Measurements from ENCODE around the gene NME7. TPM values are rescaled to one million over a fixed set of nuclear protein-coding genes. Genes with fewer than 3 reads are reported as not detected.

The NME7 gene
- total and polyA plus RNA-seq, 7 donors: 4.4 to 39.9 (median 20.1) TPM

DNA sequence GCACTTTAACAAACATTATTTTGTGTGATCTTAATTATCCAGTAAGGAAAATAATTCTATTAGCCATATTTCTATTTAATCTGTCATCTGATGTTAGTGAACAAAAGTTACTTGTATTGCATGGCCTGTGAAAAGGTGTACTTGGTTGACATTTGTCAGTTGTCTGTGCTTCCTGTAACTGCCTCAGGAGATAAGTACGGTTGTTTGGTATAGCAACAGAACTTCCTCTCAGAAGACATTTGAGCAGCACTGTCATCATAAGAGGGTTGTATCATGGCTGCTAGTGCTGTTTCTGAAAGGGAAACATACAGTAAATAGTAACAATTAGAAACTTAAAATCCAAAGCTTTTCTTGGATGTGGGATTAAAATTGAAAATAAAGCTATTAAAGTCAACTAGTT, 3.8 kb upstream of the NME7 start:
- Histone ChIP-seq H3K4me3 (no peak overlapping the region), H3K36me3 (peaks cover 0 to 48% (median 2%) of the 10 kb centered on the region in 4 donors), H3K27me3 (no peaks in the 10 kb centered on the region), H3K27ac (no peak overlapping the region), H3K4me1 (peaks cover 2 to 26% (median 22%) of the 10 kb centered on the region in 4 donors), H3K9me3 (no peaks in the 10 kb centered on the region)
- TF ChIP-seq POLR2AphosphoS5 (IDR thresholded peaks at IDR 0.05) (no peak), POLR2A (IDR thresholded peaks at IDR 0.05) (no peak), EP300 (IDR thresholded peaks at IDR 0.05) (no peak)
- TF ChIP-seq, protein P1, sequence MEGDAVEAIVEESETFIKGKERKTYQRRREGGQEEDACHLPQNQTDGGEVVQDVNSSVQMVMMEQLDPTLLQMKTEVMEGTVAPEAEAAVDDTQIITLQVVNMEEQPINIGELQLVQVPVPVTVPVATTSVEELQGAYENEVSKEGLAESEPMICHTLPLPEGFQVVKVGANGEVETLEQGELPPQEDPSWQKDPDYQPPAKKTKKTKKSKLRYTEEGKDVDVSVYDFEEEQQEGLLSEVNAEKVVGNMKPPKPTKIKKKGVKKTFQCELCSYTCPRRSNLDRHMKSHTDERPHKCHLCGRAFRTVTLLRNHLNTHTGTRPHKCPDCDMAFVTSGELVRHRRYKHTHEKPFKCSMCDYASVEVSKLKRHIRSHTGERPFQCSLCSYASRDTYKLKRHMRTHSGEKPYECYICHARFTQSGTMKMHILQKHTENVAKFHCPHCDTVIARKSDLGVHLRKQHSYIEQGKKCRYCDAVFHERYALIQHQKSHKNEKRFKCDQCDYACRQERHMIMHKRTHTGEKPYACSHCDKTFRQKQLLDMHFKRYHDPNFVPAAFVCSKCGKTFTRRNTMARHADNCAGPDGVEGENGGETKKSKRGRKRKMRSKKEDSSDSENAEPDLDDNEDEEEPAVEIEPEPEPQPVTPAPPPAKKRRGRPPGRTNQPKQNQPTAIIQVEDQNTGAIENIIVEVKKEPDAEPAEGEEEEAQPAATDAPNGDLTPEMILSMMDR (IDR thresholded peaks at IDR 0.05): no peak
- intact Hi-C loops (cut with DNase I): no loop called here
- no peak for DNase-seq
- WGBS, 2 donors: 40 to 87% methylated on average over 1 of the region's 1 CpG

DNA sequence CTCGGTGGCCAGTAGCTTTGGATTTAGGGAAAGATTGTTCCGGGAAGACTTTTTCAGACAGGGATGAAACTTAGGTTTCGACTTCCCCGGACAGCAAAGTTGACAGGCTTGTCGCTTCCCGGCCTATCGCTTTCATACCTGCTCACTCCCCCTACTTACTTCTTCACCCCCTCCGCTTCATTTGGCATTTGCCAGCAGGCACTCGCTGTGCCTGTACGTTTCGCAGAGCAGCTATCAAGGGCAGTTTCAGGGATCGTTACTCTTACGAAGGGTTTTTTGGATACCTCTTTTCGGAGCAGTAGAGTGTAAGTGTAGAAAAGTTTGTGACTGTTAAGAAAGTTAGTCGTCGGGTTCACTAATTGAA, 791 bp upstream of the NME7 start:
- H3K27ac ChIP-seq: peak overlapping the region; percentile 78 to 83 (median 82)
- WGBS, 2 donors: 0% methylated on average over 16 of the region's 16 CpGs
- H3K4me1 ChIP-seq: peaks cover 2 to 33% (median 26%) of the 10 kb centered on the region in 4 donors
- intact Hi-C loops (cut with DNase I): loop anchor here (5.0 kb wide), 3 partner anchors 119 to 1026 kb away; partner anchors contain the start of gene SLC19A2
- peak overlapping the region; percentile 59 to 72 (median 66) for H3K4me3 ChIP-seq
- H3K36me3 ChIP-seq: peaks cover 0 to 39% (median 2%) of the 10 kb centered on the region in 4 donors
- no peaks in the 10 kb centered on the region for H3K27me3 ChIP-seq
- TF ChIP-seq POLR2A (IDR thresholded peaks at IDR 0.05) (no peak), POLR2AphosphoS5 (IDR thresholded peaks at IDR 0.05) (no peak)
- DNase-seq: no peak
- no peaks in the 10 kb centered on the region for H3K9me3 ChIP-seq

DNA sequence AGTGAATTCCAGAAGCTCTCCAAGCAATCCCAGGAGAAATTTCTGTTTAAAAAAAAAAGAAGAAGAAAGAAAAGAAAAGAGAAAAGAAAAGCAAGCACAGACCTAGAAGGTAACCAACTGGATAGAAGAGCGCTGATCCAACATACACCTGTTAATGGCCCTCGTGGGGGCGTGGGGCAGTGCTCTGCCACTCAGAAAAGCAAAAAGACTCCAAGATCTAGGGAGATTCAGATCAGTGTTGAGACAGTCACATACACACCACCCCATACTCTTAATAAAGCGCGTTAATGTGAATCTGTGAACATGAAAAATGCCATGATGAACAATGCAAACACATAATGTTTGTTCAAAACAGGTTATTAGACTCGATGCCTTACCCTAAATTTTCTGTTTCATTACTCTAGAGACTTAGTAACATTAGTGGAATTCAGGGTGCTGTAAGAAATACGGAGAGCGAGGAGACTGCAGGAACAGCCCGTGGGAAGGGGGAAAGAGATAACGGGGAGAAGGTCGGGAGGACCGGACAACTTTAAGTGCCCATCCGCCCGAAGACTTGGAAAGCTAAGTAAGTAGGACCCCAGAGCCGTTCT, 406 bp downstream of the NME7 start:
- peak overlapping the region; percentile 59 to 72 (median 66) for H3K4me3 ChIP-seq
- DNase-seq: no peak
- peaks cover 0 to 27% (median 2%) of the 10 kb centered on the region in 4 donors for H3K36me3 ChIP-seq
- no peaks in the 10 kb centered on the region for H3K9me3 ChIP-seq
- H3K4me1 ChIP-seq: peaks cover 2 to 33% (median 26%) of the 10 kb centered on the region in 4 donors
- intact Hi-C loops (cut with DNase I): loop anchor here (5.0 kb wide), 3 partner anchors 120 to 1025 kb away; partner anchors contain the start of gene SLC19A2
- TF ChIP-seq EP300 (IDR thresholded peaks at IDR 0.05): no peak
- no peak for TF ChIP-seq POLR2AphosphoS5 (IDR thresholded peaks at IDR 0.05)
- TF ChIP-seq POLR2A (IDR thresholded peaks at IDR 0.05): no peak
- TF ChIP-seq, protein P1 (IDR thresholded peaks at IDR 0.05): no peak
- peak overlapping the region; percentile 78 to 83 (median 82) for H3K27ac ChIP-seq
- no peaks in the 10 kb centered on the region for H3K27me3 ChIP-seq
- WGBS, 2 donors: 8 to 12% methylated on average over 15 of the region's 15 CpGs

DNA sequence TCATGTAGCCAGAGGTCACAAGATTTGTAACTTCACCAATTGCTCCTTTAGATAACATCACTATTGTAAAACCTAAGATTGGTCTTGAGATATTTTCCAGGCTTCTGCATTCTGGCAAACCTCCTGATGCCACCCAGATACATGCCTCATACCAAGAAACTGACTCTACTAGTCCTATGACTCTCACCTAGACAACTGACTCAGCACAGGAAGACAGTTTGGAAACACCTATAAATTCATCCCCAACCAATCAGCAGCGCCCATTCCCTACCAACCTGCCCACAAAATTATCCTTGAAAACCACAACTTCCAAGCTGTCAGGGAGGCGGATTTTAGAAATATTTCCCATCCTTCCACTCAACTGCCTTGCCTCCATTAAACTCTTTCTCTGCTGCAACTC, 2.6 kb downstream of the NME7 start:
- Histone ChIP-seq H3K9me3 (no peaks in the 10 kb centered on the region), H3K27me3 (no peaks in the 10 kb centered on the region), H3K36me3 (peaks cover 0 to 4% (median 1%) of the 10 kb centered on the region in 4 donors), H3K4me3 (no peak overlapping the region), H3K4me1 (peaks cover 2 to 32% (median 23%) of the 10 kb centered on the region in 4 donors), H3K27ac (no peak overlapping the region)
- TF ChIP-seq POLR2AphosphoS5 (IDR thresholded peaks at IDR 0.05) (no peak), EP300 (IDR thresholded peaks at IDR 0.05) (no peak), POLR2A (IDR thresholded peaks at IDR 0.05) (no peak)
- TF ChIP-seq, protein P1 (IDR thresholded peaks at IDR 0.05): no peak
- WGBS, 2 donors: 96% methylated on average over 2 of the region's 2 CpGs
- intact Hi-C loops (cut with DNase I): loop anchor here (5.0 kb wide), 3 partner anchors 122 to 1023 kb away; partner anchors contain the start of gene SLC19A2
- no peak for DNase-seq

DNA sequence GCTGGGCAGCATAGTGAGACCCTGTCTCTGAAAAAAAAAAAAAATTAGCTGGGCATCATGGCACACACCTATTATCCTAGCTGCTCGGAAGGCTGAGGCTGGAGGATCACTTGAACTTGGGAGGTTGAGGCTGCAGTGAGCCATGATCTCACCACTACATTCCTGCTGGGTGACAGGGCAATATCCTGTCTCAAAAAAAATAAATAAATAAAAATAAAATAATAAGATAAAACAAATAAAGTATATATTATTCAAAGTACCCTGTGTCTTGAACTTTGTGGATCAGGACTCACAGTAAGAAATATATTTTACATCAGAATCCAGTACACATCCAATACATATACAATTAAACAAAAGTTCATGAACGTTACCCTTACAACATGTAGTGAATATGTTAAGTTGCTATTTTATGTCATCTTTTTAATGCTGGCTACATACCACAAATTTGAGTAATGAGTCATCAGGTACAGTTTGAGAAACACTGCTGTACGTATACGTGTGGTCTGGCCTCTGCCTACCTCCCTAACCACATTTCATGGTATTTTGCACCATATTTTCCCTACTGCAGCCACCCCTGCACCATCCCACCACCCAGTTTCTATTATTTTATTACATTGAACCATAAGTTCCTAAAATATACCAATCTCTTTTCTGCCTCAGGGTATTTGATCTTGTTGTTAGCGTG, 4.4 kb downstream of the NME7 start:
- Histone ChIP-seq H3K9me3 (no peaks in the 10 kb centered on the region), H3K27ac (no peak overlapping the region), H3K4me1 (peaks cover 2 to 18% (median 12%) of the 10 kb centered on the region in 4 donors), H3K4me3 (no peak overlapping the region), H3K27me3 (no peaks in the 10 kb centered on the region), H3K36me3 (no peaks in the 10 kb centered on the region)
- intact Hi-C loops (cut with DNase I): no loop called here
- no peak for DNase-seq
- TF ChIP-seq EP300 (IDR thresholded peaks at IDR 0.05): no peak
- TF ChIP-seq, protein P1 (IDR thresholded peaks at IDR 0.05): no peak
- no peak for TF ChIP-seq POLR2AphosphoS5 (IDR thresholded peaks at IDR 0.05)
- no peak for TF ChIP-seq POLR2A (IDR thresholded peaks at IDR 0.05)
- 71 to 88% methylated on average over 5 of the region's 5 CpGs for WGBS, 2 donors

Data from sigmoid colon (tissue), 7 donors.